GM21390 (cell line): ENCODE measurements around the gene SPINK4.

Source experiments
- ATAC-seq: cut with Tn5 transposase; IDR thresholded peaks from one replicate; pipeline ENCODE4 v1.9.1; 2021; ENCODE audit not compliant: unreplicated experiment

Gene SPINK4

DNA sequence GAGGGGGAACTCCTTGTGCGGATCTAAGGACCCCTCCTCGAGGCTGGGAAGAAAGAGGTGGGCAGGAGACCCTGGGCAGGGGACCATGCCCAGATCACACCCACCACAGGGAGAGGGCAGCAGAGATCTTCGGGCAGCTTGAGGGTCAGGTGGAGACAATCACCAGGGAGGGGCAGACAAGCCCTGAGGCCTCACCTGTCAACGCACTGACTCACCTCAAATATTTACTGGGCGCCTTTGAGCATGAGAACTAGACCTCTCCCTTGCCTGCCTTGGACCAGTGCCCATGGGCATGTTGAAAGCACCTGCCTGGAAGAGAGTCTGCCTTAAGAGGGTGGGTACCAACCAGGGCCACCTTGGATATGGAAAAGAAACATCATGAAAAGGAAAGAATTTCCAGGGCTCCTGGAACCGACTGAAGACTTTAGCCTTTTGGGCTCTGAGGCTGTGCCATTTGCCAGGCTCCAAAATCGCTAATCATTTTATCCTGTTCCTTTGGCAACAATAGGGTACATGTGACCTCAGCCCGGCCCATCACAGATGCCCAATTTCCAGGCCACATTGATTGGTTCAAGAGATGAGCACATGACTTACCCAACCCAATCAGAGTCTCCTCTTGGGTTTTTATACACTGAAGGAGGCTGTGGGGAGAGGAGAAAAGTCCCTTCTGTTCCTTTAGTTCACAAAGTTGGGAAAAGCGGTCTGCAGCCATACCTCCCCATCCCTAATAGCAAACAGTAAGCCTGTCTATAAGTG, 10.4 kb upstream of the SPINK4 start:
- no peak for ATAC-seq

GRCh38 chr9:33230756-33231622, 9.0 kb upstream of the SPINK4 start:
- no peak for ATAC-seq

DNA sequence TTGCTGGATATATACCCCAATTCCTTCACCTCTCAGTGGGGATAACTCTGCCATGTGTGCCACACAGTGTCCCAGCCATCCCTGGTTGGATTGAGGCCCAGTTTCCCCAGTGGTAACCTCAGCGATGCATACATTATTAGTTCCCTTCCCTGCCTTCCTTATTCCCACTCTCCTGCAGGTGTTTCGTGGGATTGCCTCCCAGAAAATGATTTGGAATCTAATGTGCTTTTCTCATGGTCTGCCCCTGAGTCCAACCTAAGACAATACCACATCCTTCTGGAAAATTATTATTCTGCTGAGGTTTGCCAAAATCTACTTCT, 8.4 kb upstream of the SPINK4 start:
- ATAC-seq: no peak

DNA sequence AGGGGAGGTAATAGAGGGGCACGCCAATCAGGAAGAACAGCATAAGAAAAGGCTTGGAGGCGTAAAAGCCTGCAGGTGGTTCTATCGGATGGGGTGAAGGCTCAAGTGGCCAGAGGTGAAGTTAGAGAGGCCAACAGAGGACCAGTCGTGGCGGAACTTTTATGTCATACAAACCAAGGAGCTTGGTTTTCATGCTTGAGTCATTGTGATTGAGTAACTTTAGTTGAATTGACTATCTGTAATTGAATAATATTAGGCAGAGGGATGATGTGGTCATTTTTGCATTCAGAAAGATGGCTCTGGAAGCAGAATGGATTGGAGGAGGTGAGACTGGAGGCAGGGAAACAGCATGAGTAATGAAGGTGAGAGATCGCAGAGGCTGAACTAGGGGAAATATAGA, 7.2 kb upstream of the SPINK4 start:
- no peak for ATAC-seq

GRCh38 chr9:33233626-33234342, 6.2 kb upstream of the SPINK4 start:
- no peak for ATAC-seq

DNA sequence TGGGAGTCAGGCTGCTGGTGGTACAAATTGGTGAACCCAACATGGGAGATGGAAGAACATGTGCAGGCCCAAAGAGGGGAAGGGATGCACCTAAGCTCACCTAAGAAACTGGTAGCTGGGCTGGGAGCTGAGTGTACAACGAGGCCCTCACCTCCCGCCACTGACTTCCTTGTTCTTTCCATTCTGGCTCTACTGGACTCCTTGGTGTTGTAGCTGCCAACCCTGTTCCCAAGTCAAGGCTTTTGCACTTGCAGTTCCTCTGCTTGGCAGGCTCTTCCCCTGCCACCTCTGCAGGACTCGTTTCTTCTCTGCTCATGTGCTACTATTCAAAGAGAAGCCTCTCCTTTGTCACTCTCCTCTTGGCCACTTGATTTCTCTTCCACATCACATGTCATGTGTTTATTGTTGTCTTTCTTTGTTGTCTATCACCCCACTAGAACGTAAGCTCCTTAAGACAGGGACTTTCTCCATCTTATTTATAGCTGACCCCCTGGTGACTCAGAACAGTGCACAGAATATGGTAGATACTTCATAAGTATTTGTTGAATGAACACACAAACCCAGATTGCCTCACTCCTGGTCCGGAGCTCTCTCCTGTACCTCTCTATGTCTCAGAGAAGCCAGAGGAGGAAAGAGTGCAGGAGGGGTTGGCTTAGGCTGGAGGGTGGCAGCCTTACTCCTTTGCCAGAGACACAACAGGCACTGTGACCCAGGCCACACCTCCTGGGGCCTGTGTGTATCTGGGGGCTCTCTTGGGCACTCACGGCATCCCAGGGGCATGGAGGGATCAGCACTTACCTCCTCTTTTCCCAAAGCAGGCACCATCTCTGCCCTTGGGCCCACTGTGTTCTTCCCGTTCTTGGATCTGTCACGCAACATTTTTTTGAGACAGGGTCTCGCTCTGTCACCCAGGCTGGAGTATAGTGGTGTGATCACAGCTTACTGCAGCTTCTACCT, 5.2 kb upstream of the SPINK4 start:
- ATAC-seq: no peak

DNA sequence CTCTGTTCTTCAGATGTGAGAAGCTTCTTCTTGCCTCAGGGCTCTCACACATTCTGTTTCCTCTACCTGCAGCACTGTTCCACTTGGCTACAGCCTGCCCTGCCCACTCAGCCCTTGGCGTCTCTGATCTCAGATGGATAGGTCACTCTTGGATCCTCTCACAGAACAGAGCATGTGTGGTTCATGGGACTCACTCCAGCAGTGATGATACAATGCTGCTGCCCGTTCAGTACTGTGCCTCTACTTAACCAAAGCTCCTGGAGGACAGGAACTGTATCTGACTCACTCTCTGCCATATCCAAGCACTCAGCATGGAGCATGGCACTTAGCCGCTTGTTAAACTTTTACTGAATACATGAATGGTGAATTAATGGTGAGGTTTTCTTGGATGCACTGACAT, 3.4 kb upstream of the SPINK4 start:
- no peak for ATAC-seq

DNA sequence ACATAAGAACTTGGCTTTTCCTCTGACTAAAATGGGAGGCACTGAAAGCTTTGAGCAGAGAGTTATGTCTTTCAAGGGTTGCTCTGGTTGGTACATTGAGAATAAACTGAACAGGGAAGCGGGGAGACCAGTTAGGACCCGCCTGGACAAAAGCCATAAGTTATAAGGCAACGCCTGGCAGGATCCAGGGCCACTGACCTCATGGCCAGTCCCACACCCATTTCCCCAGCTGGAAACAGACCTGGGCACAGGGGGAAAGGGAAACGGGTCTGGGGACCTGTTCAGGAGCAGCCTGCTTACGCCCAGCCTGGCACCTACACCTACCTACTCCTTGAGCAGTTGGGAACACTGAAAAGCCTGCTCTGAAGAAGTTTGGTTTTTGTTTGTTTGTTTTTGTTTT, 1.3 kb downstream of the SPINK4 start:
- no peak for ATAC-seq

GRCh38 chr9:33242609-33243134, 2.7 kb downstream of the SPINK4 start:
- ATAC-seq: no peak

- no peak for ATAC-seq
Measured at GRCh38 chr9:33244137-33244784, 4.3 kb downstream of the SPINK4 start.

DNA sequence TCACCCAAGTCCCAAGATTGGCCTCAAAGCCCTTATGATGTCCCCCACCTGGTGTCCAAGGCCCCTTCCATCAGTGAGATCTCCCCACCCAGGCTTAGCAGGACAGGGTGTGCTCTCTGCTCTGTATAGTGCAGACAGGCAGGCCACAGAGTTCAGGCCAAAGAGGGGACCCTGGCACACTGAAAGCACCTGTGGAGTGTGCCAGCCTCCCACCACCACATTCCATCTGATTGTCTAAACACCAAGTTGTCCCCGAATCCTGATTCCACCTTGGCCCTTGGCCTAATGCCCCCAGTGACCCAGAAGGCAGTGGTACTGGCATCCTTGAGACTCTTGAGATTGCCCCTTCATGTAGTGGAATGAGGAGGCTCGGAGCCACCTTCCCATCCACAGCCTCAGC, 5.4 kb downstream of the SPINK4 start:
- no peak for ATAC-seq

- no peak for ATAC-seq
Measured at GRCh38 chr9:33246269-33246860, 6.4 kb downstream of the SPINK4 start.

- ATAC-seq: peak; percentile 19
Measured at GRCh38 chr9:33248606-33249005, 8.6 kb downstream of the SPINK4 start.

DNA sequence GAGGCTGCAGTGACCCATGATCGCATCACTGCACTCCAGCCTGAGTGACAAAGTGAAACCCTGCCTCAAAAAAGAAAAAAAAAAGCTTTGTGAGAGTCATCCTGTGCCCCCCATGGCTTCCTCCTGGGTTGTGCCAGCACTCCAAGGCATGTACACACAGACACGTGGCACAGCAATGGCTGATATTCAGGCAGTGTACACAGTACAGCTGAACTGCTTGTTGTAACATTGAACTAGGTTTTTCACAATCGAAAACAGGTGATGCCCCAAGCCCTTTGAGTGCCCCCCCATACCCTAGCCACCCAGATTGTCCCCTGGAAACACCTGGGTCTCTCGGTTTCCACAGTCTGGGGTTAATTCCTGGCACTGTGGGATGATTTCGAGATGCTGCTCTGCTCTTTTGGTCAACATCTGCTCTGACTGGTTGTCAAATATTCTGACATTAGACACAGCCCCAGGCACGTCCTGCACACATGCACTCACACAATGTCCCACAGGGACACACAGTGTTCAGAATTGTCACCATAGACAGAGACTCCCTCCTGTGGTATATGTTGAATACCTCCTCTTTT, 9.2 kb downstream of the SPINK4 start:
- peak; percentile 62 for ATAC-seq

DNA sequence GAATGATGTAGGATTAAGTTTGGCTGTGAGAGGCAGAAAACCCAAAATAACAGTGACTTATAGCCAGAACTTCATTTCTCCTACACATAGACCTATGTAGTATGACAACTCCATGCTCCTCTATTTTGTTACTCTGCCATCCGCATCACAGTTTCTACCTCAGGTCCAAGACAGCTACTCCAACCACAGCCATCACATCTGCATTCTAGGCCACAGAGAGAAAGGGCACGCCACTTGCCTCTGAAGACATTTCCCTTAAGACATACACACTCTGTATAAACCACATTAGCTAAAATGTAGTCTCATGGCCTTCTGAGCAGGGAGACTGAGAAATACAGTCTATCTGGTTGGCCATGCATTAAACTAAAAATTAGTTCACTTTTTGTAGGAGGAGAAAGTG, 10.0 kb downstream of the SPINK4 start:
- no peak for ATAC-seq

GRCh38 chr9:33250458-33250995, 10.6 kb downstream of the SPINK4 start:
- ATAC-seq: no peak

- ATAC-seq: no peak
Measured at GRCh38 chr9:33254211-33254610, 14.2 kb downstream of the SPINK4 start.

DNA sequence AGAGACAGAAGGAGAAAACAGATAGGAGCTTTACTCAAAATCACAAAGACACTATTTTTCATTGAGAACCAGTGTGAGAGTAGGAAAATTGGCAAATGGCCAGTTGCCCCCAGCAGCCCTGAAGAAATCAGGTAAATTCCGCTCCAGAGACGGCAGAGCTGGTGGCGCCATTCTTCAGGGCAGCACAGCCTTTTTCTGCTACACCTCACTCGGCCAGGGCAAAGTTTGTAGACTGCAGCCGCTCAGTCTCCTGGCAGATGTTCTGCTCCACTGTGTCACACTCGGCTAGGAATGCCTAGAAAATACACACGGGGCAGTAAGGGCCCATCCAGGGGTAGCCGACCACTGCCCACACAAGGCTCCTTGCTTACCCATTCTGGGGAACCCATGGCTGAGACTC, 15.0 kb downstream of the SPINK4 start:
- ATAC-seq: no peak

GRCh38 chr9:33255471-33255870, 15.5 kb downstream of the SPINK4 start:
- ATAC-seq: no peak
